Stimulated activated CD4-positive, alpha-beta T cell treated with anti-CD3 and anti-CD28 coated beads, Interleukin-4, amount 100 ng/mL, for 24 hours (primary cell): ENCODE measurements around the gene UTP14C.
"Not testable (repeated sequence)": the region's sequence is repeated elsewhere in the genome, so short reads cannot be mapped to it uniquely, and the experiment has no call there.

Experiments used
- DNase-seq: peaks from one replicate; pipeline ENCODE4 v3.0.0-alpha.2; 2020

The UTP14C gene

GRCh38 chr13:52024481-52024880, at the start of gene UTP14C:
UTP14C (plus strand) TSS chr13:52024691; CDS start chr13:52028805, 4,114 bp downstream.
- no peak for DNase-seq

- no peak for DNase-seq
Observed at GRCh38 chr13:51976423-51976822, 48.1 kb upstream of the UTP14C start.

GRCh38 chr13:51976890-51977289, 47.6 kb upstream of the UTP14C start:
- DNase-seq: no peak

- no peak for DNase-seq
Observed at GRCh38 chr13:51977625-51978024, 46.9 kb upstream of the UTP14C start.

GRCh38 chr13:51978796-51979556, 45.5 kb upstream of the UTP14C start:
- DNase-seq: no peak

- DNase-seq: no peak
Observed at GRCh38 chr13:51980908-51981307, 43.6 kb upstream of the UTP14C start.

GRCh38 chr13:51981355-51981754, 43.1 kb upstream of the UTP14C start:
- DNase-seq: no peak

GRCh38 chr13:51983292-51983691, 41.2 kb upstream of the UTP14C start:
- DNase-seq: not testable (repeated sequence)

GRCh38 chr13:51984904-51985303, 39.6 kb upstream of the UTP14C start:
- DNase-seq: not testable (repeated sequence)

- no peak for DNase-seq
Observed at GRCh38 chr13:51988988-51989618, 35.4 kb upstream of the UTP14C start.

GRCh38 chr13:51993713-51994112, 30.8 kb upstream of the UTP14C start:
- no peak for DNase-seq

- DNase-seq: no peak
Observed at GRCh38 chr13:51995677-51996551, 28.6 kb upstream of the UTP14C start.

- DNase-seq: no peak
Observed at GRCh38 chr13:51996641-51997040, 27.9 kb upstream of the UTP14C start.

- no peak for DNase-seq
Observed at GRCh38 chr13:51997186-51997585, 27.3 kb upstream of the UTP14C start.

GRCh38 chr13:51997641-51998330, 26.7 kb upstream of the UTP14C start:
- no peak for DNase-seq

- no peak for DNase-seq
Observed at GRCh38 chr13:51998723-51999509, 25.6 kb upstream of the UTP14C start.

- DNase-seq: no peak
Observed at GRCh38 chr13:51999510-51999911, 25.0 kb upstream of the UTP14C start.

- DNase-seq: no peak
Observed at GRCh38 chr13:51999921-52000320, 24.6 kb upstream of the UTP14C start.

GRCh38 chr13:52001120-52001731, 23.3 kb upstream of the UTP14C start:
- DNase-seq: no peak

GRCh38 chr13:52002361-52002760, 22.1 kb upstream of the UTP14C start:
- no peak for DNase-seq

GRCh38 chr13:52003541-52003940, 20.9 kb upstream of the UTP14C start:
- DNase-seq: no peak
